Omental fat pad (tissue), 4 donors: ENCODE data around the gene GNAZ. TPM values are rescaled to one million over a fixed set of nuclear protein-coding genes. Genes with fewer than 3 reads are reported as not detected.

Experiments
- ATAC-seq: fragments of 150-250 bp; one replicate; pipeline ENCODE4 v1.9.1; 2016; ENCODE audit warnings: mild to moderate bottlenecking, moderate library complexity; ENCODE audit not compliant: low FRiP score
- DNase-seq: peaks from one replicate; pipeline ENCODE4 v3.0.0-alpha.2; 2019; ENCODE audit warnings: low spot score
- CTCF ChIP-seq, 3 donors: fragments of 450-650 bp; IDR thresholded peaks; one replicate each; pipeline ENCODE4 v1.5.1; 2016 to 2017; ENCODE audit warnings: antibody characterized with exemption in 3 of 3, mild to moderate bottlenecking in 3 of 3, moderate library complexity in 2 of 3
- total RNA-seq, 4 donors: library from RNA; depleted of rRNA; stranded (reverse); fragments of >200 nt; gene quantifications; one replicate each; pipeline ENCODE4 v1.1.0, GENCODE V29; 2016

The GNAZ gene
- total RNA-seq, 4 donors from 2014 or later = 8.6 to 25.1 (median 16.5) TPM

GRCh38 chr22:23061471-23062280, 8.6 kb upstream of the GNAZ start:
- TF ChIP-seq CTCF (IDR thresholded peaks at IDR 0.05) = no peak
- ATAC-seq (no peak), DNase-seq (no peak)

GRCh38 chr22:23062616-23063538, 7.4 kb upstream of the GNAZ start:
- ATAC-seq (no peak), DNase-seq (no peak)
- no peak for TF ChIP-seq CTCF (IDR thresholded peaks at IDR 0.05)

- DNase-seq (no peak), ATAC-seq (no peak)
- TF ChIP-seq CTCF (IDR thresholded peaks at IDR 0.05) = no peak
Measured at GRCh38 chr22:23063539-23064380, 6.6 kb upstream of the GNAZ start.

- TF ChIP-seq CTCF (IDR thresholded peaks at IDR 0.05) = no peak
- ATAC-seq (no peak), DNase-seq (no peak)
Measured at GRCh38 chr22:23064381-23065068, 5.8 kb upstream of the GNAZ start.

GRCh38 chr22:23065069-23065451, 5.3 kb upstream of the GNAZ start:
- DNase-seq = no peak
- ATAC-seq = no peak
- no peak for TF ChIP-seq CTCF (IDR thresholded peaks at IDR 0.05)

GRCh38 chr22:23065495-23066122, 4.7 kb upstream of the GNAZ start:
- no peak for ATAC-seq
- no peak for TF ChIP-seq CTCF (IDR thresholded peaks at IDR 0.05)
- no peak for DNase-seq
